HCT116 (cell line): Measurements from ENCODE around the gene OR6S1. TPM values are rescaled to one million over a fixed set of nuclear protein-coding genes. Genes with fewer than 3 reads are reported as not detected.

Source experiments
- ATAC-seq: fragments of 200-7000 bp; cut with Tn5 transposase; 2 replicates; pipeline ENCODE4 v1.9.1; 2020; ENCODE audit warnings: mild to moderate bottlenecking, moderate library complexity
- BruUV-seq: library from RNA; stranded (reverse); fragments of 400-500 nt; replicated peaks from 2 replicates; lab custom pipeline; 2021; lab: Mats Ljungman, UMichigan
- CTCF ChIA-PET: fragments of 300-600 bp; sonication (Branson Sonifier 250); formaldehyde crosslinking; loops from one replicate; lab custom pipeline; 2021; ENCODE audit warnings: antibody characterized with exemption; lab: Charles Lee
- POLR2A ChIA-PET: fragments of 300-600, 350-600 bp; sonication (Branson Sonifier 250); formaldehyde crosslinking; loops from one replicate; lab custom pipeline; 2021; ENCODE audit warnings: antibody characterized with exemption; lab: Charles Lee
- RAD21 ChIA-PET, 2 experiments: fragments of 300-600 bp; sonication (Branson Sonifier 250); formaldehyde crosslinking; loops; one replicate each; lab custom pipeline; 2023; ENCODE audit warnings: low total read pairs in 2 of 2; ENCODE audit not compliant: uncharacterized antibody in 2 of 2, unreplicated experiment in 2 of 2, low non-redundant PET in 1 of 2; lab: Charles Lee
- DNase-seq: peaks from one replicate; pipeline ENCODE4 v3.0.0-alpha.2; 2010; ENCODE audit warnings: low read depth, low spot score
- H2AFZ ChIP-seq: fragments of 200-600 bp; shearing (Covaris generic), sonication (generic); 2 replicates; pipeline ENCODE4 v1.6.1; 2017; ENCODE audit warnings: low read depth, mixed run types, mixed read lengths, antibody characterized with exemption, low read length; ENCODE audit not compliant: poor library complexity, severe bottlenecking
- H3K27ac ChIP-seq: 2 replicates; pipeline ENCODE4 v1.5.1; 2012; ENCODE audit warnings: low read depth, low read length
- H3K27me3 ChIP-seq: fragments of 200-600 bp; sonication (generic); 2 replicates; pipeline ENCODE4 v1.6.1; 2016; ENCODE audit warnings: mixed run types, low read length, mixed read lengths; ENCODE audit not compliant: insufficient read depth
- H3K36me3 ChIP-seq, 2 experiments: fragments of 200-500 bp in 1 of 2; fragments of 200-600 bp in 1 of 2; sonication (Bioruptor generic) in 1 of 2; sonication (generic) in 1 of 2; 2 replicates each; pipeline versions ENCODE4 v1.5.1 to v1.6.1; 2014 to 2016; ENCODE audit warnings: low read length in 2 of 2, inconsistent platforms in 1 of 2, mixed read lengths in 1 of 2, mixed run types in 1 of 2; ENCODE audit not compliant: insufficient read depth in 2 of 2, control insufficient read depth in 1 of 2
- H3K4me1 ChIP-seq, 2 experiments: fragments of 200-600 bp in 1 of 2; sonication (generic) in 1 of 2; 2 replicates each; pipeline versions ENCODE4 v1.5.1 to v1.6.1; 2012 to 2017; ENCODE audit warnings: low read length in 2 of 2, inconsistent platforms in 1 of 2, mild to moderate bottlenecking in 1 of 2, mixed read lengths in 1 of 2, mixed run types in 1 of 2, moderate library complexity in 1 of 2; ENCODE audit not compliant: insufficient read depth in 2 of 2, control insufficient read depth in 1 of 2
- H3K4me2 ChIP-seq: fragments of 200-600 bp; sonication (generic); 2 replicates; pipeline ENCODE4 v1.6.1; 2017; ENCODE audit warnings: mixed run types, low read length, mixed read lengths
- H3K4me3 ChIP-seq, 2 experiments: fragments of 200-600 bp in 1 of 2; sonication (generic) in 1 of 2; replicated peaks in 1 of 2; 2 replicates each; pipeline ENCODE4 v1.5.1; 2011 to 2016; ENCODE audit warnings: low read length in 2 of 2, control low read depth in 1 of 2, low read depth in 1 of 2, mild to moderate bottlenecking in 1 of 2, mixed read lengths in 1 of 2, mixed run types in 1 of 2
- H3K79me2 ChIP-seq: fragments of 200-600 bp; sonication (generic); 2 replicates; pipeline ENCODE4 v1.6.1; 2017; ENCODE audit warnings: mild to moderate bottlenecking, mixed run types, low read length, moderate library complexity, mixed read lengths; ENCODE audit not compliant: insufficient read depth
- H3K9ac ChIP-seq: fragments of 200-600 bp; sonication (generic); 2 replicates; pipeline ENCODE4 v1.6.1; 2016; ENCODE audit warnings: low read length, mixed read lengths
- H3K9me2 ChIP-seq: fragments of 200-600 bp; sonication (generic), shearing (Covaris generic); 2 replicates; pipeline ENCODE4 v1.6.1; 2017; ENCODE audit warnings: mixed run types, mild to moderate bottlenecking, moderate library complexity; ENCODE audit not compliant: insufficient read depth
- H3K9me3 ChIP-seq, 2 experiments: fragments of 200-500 bp in 1 of 2; fragments of 200-600 bp in 1 of 2; sonication (Bioruptor generic) in 1 of 2; sonication (generic) in 1 of 2; 2 replicates each; pipeline ENCODE4 v1.6.1; 2014 to 2017; ENCODE audit warnings: low read length in 2 of 2, mixed read lengths in 2 of 2, inconsistent platforms in 1 of 2, low read depth in 1 of 2, mild to moderate bottlenecking in 1 of 2, mixed run types in 1 of 2, moderate library complexity in 1 of 2; ENCODE audit not compliant: control insufficient read depth in 1 of 2, insufficient read depth in 1 of 2
- H4K20me1 ChIP-seq: fragments of 200-600 bp; sonication (generic), shearing (Covaris generic); 2 replicates; pipeline ENCODE4 v1.6.1; 2017; ENCODE audit warnings: mixed run types, mild to moderate bottlenecking, moderate library complexity; ENCODE audit not compliant: insufficient read depth
- ELF1 ChIP-seq: IDR thresholded peaks from 2 replicates; pipeline ENCODE4 v1.6.1; 2012; ENCODE audit warnings: low read depth, borderline replicate concordance
- RAD21 ChIP-seq: IDR thresholded peaks from 2 replicates; pipeline ENCODE4 v1.6.1; 2012; ENCODE audit warnings: low read depth, mild to moderate bottlenecking
- intact Hi-C: fragments of 100-400 bp; cut with micrococcal nuclease; formaldehyde crosslinking; loops from 2 replicates; pipeline ENCODE4 v1.10.0; 2022
- total RNA-seq: library from RNA; stranded (reverse); gene quantifications from one replicate; pipeline ENCODE4 v1.2.1, GENCODE V29; 2021; ENCODE audit not compliant: unreplicated experiment
- TF ChIP-seq, protein P1 (sequence below): IDR thresholded peaks from 2 replicates; pipeline ENCODE4 v1.6.1; 2012
- TF ChIP-seq, protein P2 (sequence below), 3 experiments: fragments of 200-600 bp in 1 of 3; sonication (generic) in 1 of 3; IDR thresholded peaks in 2 of 3; conservative IDR thresholded peaks in 1 of 3; 2 replicates each; pipeline ENCODE4 v1.5.1; 2012 to 2017; ENCODE audit warnings: low read depth in 2 of 3, low read length in 2 of 3, antibody characterized with exemption in 1 of 3, borderline replicate concordance in 1 of 3, control low read depth in 1 of 3, mild to moderate bottlenecking in 1 of 3, mixed read lengths in 1 of 3, mixed run types in 1 of 3, moderate library complexity in 1 of 3; ENCODE audit not compliant: insufficient read depth in 1 of 3

Gene OR6S1
- total RNA-seq, 1 experiment from 2014 or later, result not detected

DNA sequence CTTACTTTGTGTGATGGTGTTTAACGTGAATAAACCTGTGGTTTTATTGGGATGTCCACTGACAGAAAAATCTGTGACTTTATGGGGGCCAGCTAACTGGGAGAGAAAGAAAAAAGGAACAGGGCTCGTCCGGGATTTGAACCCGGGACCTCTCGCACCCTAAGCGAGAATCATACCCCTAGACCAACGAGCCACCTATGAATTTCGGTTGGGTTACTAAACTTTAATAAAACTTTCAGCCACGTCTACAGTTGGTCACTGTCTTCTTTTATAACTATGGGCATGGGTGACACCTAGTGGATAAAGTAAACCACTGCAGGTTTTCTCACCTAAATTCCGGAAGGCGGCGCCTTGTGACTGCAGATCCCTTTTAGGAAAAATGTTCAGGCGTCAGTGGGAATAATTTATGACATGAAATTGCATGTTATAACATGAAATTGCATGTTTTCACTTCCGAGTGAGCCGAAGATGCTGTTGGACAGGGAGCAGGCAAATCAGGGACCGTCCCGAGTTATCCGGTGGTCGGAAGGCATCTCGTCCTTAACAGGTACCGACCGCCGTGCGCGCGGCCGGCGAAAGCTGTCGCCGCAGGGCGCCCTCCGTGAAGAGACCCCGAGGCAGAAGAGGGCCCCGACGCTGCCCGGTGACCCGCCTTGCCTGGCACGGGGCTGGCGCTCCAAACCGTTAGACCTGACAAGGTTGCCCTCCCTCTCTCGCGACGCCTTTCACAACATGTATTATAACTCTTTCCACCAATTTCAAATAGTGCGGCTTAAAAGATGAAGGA is 32.1 kb downstream of the OR6S1 start:
- 0 out of 2 replicates have a peak overlapping the region, but pooled peaks have one; percentile 19 for H3K27ac ChIP-seq
- peak; percentile 95 for TF ChIP-seq RAD21
- TF ChIP-seq ELF1, result no peak
- TF ChIP-seq, protein P1, sequence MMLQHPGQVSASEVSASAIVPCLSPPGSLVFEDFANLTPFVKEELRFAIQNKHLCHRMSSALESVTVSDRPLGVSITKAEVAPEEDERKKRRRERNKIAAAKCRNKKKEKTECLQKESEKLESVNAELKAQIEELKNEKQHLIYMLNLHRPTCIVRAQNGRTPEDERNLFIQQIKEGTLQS, result peak; percentile 94
- TF ChIP-seq, protein P2, sequence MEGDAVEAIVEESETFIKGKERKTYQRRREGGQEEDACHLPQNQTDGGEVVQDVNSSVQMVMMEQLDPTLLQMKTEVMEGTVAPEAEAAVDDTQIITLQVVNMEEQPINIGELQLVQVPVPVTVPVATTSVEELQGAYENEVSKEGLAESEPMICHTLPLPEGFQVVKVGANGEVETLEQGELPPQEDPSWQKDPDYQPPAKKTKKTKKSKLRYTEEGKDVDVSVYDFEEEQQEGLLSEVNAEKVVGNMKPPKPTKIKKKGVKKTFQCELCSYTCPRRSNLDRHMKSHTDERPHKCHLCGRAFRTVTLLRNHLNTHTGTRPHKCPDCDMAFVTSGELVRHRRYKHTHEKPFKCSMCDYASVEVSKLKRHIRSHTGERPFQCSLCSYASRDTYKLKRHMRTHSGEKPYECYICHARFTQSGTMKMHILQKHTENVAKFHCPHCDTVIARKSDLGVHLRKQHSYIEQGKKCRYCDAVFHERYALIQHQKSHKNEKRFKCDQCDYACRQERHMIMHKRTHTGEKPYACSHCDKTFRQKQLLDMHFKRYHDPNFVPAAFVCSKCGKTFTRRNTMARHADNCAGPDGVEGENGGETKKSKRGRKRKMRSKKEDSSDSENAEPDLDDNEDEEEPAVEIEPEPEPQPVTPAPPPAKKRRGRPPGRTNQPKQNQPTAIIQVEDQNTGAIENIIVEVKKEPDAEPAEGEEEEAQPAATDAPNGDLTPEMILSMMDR (IDR thresholded peaks at IDR 0.05 in 2 of 3, conservative IDR thresholded peaks at IDR 0.05 in 1 of 3; ENCODE audit: borderline replicate concordance in 1 of 3, insufficient read depth in 1 of 3, low read depth in 2 of 3, low read length in 2 of 3), result peak; percentile 85 to 99 (median 97)
- no peaks in the 10 kb centered on the region for H3K79me2 ChIP-seq
- peak overlapping the region; percentile 48 to 59 for H3K4me3 ChIP-seq
- peak overlapping the region; percentile 87 for H3K4me2 ChIP-seq
- H2AFZ ChIP-seq, result peak overlapping the region; percentile 54
- H4K20me1 ChIP-seq, result no peaks in the 10 kb centered on the region
- H3K36me3 ChIP-seq, result no peaks in the 10 kb centered on the region
- RAD21 ChIA-PET, result interaction anchor here in 1 of 2 experiments (0.6 to 0.9 kb wide), 2 partner anchors 79 to 275 kb away, joined by 3 read pairs; no protein-coding TSS in a partner anchor
- peak; percentile 84 for DNase-seq
- H3K27me3 ChIP-seq, result no peaks in the 10 kb centered on the region
- peak overlapping the region; percentile 29; the same call in 1 of the 2 replicates for H3K9ac ChIP-seq
- intact Hi-C loops, result loop anchor here (1.0 to 10.0 kb wide), 7 partner anchors 74 to 365 kb away; partner anchors contain the start of genes APEX1, PNP and TEP1
- H3K4me1 ChIP-seq, result peaks cover 6 to 32% of the 10 kb centered on the region in 2 experiments
- POLR2A ChIA-PET, result interaction anchor here (1.1 to 1.6 kb wide), 3 partner anchors 10 to 266 kb away, joined by 3 to 5 read pairs (median 3); partner anchors contain the start of gene PARP2
- H3K9me3 ChIP-seq, result no peaks in the 10 kb centered on the region
- CTCF ChIA-PET, result interaction anchor here (1.0 to 5.6 kb wide), 8 partner anchors 48 to 282 kb away, joined by 3 to 32 read pairs (median 6); partner anchors contain the start of genes PARP2, PIP4P1 and RNASE4
- ATAC-seq, result peak; percentile 22
- no TSS peak for BruUV-seq
- H3K9me2 ChIP-seq, result no peaks in the 10 kb centered on the region
